OCI-M2 (cell line): ENCODE results near the gene ALOX15B.

Experiments
- DNase-seq: peaks from one replicate; lab custom pipeline; 2025; ENCODE audit not compliant: unreplicated experiment; lab: John Stamatoyannopoulos, UW

ALOX15B gene

DNA sequence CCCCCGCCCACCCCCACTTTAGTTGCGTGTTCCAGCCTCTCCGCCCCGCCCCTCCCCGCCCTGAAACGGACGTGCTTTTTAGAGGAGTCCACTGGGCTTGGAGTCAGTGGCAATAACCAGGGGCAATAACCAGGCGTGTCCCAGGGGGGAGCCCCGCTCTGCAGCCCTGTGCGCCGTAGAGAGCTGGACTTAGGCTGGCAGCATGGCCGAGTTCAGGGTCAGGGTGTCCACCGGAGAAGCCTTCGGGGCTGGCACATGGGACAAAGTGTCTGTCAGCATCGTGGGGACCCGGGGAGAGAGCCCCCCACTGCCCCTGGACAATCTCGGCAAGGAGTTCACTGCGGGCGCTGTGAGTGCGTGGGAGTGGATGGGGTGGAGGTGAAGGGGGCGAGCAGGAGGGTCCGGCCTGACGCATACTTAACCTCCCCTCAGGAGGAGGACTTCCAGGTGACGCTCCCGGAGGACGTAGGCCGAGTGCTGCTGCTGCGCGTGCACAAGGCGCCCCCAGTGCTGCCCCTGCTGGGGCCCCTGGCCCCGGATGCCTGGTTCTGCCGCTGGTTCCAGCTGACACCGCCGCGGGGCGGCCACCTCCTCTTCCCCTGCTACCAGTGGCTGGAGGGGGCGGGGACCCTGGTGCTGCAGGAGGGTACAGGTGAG is at the start of gene ALOX15B:
Gene ALOX15B (plus strand): TSS at position 106 of the 657 bp plus-strand sequence. CDS start 97 bp downstream, at position 203.
- DNase-seq, result no peak

DNA sequence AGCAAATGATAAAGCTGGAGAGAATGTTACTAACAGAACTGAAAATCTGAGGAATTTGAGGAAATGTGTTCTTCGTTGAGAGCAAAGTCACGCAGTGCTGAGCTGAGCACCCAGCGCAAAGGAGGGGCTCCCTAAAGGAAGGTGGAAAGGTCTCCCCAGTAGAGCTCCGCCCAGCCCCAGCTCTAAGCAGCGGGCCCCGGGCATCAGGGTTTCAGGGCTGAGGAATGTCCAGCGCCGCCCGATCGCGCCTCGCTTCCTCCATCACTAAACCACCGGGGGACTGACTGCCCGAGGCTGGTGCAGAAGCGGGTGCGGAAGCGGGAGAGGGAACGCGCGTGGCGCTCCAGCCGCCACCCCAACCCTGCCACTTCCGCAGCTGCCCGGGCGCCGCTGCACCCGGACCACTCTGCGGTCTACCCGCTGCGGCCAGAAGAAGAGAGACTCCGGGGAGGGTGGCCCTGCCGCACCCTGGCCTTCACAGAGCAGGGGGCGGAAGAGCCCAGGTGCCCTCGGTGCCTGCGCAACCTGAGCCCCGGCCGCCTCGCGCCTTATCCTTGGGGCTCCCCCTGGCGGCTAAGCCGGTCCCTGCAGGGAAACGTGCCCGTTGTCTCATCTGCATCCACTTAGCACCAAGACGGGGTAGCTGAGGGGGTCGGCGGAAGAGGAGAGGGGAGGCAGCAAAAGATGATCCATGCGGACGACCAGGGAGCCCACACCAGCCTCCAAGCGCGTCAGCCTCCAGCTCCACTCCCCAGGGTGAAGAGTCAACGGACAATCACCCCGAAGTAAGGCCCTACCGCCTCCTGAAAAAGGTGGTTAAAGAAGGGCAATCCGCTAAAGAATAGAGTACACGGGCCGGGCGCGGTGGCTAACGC is 48.8 kb upstream of the ALOX15B start:
- peak; percentile 33 for DNase-seq

DNA sequence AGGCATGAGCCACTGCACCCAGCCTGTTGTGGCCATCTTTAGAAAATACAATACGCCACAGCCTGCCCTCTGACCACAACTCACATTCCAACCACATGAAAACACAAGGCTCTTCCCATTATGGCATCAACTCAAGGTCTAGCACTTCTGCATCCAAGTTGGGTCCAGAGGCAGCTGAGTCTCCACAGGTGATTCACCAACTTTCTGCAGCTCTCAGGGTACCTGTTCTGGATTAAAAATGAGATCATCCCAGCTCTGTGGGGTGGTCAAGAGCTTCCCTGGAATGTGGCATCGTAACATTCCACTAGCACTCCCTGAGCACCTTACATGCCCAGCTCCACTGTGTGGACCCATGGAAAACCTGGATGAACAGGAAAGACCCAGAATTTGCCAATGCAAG is 46.3 kb upstream of the ALOX15B start:
- DNase-seq, result no peak

GRCh38 chr17:7992924-7993323 is 45.9 kb upstream of the ALOX15B start:
- no peak for DNase-seq

DNA sequence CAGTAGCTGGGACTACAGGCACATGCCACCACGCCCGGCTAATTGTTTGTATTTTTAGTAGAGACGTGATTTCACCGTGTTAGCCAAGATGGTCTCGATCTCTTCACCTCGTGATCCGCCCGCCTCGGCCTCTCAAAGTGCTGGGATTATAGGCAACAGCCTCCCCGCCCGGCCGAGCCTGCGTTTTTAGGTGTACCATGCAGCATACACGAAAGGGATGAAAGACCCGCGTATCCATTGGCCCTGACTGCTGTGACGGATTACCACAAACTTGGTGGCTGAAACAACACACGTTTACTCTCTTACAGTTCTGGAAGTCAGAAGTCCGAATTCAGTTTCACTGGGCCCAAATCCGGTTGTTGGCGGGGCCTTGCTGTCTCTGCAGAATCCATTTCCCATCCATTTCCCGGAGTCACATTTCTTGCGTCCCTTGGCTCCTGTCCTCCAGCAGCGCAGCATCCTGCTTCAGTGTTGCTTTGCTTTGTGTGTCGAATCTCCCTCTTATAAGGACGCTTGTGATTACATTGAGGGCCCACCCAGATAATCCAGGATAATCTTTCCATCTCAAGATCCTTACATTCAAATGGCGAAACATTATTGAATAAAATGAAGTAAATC is 44.8 kb upstream of the ALOX15B start:
- no peak for DNase-seq

DNA sequence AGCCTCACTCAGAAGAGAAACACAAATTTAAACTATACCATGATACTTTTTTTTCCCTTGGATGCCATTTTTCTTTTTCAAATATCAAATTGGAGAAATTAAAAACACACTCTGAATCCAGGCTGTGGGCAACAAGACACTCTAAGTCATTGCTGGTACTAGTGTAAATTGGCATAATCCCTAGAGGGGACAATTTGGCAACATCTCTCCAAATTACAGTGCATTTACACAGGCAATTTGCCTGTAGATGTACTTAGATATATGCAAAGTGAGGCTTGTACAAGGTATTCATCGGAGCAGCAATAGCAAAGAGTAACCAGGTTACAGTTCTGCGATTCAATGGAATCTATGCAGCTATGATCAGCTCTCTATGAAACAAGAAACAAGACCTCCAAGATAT is 43.1 kb upstream of the ALOX15B start:
- no peak for DNase-seq

DNA sequence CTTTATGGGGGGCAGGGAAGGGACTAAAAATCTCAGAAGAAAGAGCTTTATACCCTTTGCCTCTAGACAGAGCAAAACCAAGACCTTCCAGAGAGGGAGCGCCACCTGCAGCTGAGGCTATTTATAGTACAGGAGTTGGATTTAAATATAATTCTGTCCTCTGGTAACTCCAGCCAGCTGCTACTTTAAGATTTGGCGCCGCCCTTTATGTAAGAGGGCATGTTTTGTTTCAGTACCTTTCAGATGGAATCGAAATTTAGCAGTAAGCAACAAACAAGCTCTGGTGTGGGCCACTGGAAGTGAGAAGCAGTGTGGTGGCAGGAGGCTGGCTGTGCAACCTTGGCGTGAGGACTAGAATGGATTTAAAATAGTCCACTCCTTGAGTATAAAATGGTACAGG is 41.7 kb upstream of the ALOX15B start:
- DNase-seq, result no peak

DNA sequence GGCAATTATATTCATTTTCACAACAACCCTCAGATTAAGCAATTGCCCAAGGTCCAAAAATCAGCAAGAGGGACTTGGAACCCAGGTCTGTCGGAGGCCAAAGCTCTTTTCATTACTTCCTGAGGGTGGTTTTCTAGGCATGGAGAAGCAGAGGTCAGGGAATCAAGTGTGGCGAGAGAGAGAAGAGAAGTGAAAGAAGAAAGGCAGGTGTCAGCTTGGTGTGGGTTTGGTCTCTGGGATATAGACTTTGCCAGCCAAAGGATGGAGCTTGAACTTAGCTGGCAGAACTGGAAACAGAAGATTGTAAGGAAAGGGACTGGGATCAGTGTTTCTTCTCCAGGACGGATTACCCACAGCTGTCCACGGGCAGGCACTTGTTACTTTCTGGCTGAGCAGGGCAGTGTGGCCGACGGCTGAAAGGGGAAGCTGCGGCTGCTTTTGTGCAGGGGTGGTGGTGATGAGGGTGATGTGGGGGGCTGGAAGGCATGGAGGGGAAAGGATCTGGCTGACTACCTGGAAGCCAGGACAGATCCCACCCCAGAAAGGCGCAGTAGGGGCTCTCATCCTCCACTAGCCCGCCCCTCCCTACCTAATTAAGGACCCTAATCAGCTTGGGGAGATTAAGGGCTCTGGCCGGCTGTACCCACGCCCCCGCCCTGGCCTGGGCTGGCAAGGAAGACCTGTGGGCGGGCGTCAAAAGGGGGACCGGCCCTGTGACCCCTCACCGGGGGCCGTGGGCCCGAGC is 36.7 kb upstream of the ALOX15B start, which contains the start of gene GUCY2D:
Gene GUCY2D (plus strand): TSS at position 640 of the 745 bp plus-strand sequence. CDS start 433 bp downstream, outside the sequence.
- DNase-seq, result no peak

GRCh38 chr17:8002721-8003593 is 35.9 kb upstream of the ALOX15B start:
- DNase-seq, result no peak

DNA sequence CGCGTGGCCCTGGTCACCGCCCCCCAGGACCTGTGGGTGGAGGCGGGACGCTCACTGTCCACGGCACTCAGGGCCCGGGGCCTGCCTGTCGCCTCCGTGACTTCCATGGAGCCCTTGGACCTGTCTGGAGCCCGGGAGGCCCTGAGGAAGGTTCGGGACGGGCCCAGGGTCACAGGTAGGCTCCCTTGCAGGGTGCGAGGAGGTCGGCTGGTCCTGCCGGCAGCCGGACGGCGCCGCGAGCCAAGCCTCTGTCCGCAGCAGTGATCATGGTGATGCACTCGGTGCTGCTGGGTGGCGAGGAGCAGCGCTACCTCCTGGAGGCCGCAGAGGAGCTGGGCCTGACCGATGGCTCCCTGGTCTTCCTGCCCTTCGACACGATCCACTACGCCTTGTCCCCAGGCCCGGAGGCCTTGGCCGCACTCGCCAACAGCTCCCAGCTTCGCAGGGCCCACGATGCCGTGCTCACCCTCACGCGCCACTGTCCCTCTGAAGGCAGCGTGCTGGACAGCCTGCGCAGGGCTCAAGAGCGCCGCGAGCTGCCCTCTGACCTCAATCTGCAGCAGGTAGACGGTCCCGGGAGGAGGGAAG is 35.2 kb upstream of the ALOX15B start:
- DNase-seq, result no peak

- no peak for DNase-seq
These were observed 34.0 kb upstream of the ALOX15B start for GRCh38 chr17:8004899-8005298.

DNA sequence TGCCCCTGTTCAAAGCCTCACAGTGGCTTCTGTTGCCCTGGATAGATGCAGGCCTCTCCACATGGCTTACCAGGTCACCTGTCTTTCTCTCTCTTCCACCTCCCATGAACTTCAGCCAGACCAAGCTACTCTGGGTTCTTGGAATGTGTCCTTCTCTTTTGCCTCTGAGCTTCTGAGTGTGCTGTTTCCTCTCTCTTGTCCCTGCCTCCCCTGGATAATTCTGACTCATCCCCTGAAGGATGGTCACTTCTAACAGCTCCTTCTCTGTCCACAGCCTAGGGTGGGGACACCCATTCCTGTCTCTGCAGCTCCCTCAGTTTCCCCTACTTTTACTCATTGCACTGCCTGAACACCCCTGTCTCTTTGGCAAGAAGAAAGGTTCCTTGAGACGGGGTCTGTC is 33.5 kb upstream of the ALOX15B start:
- no peak for DNase-seq

DNA sequence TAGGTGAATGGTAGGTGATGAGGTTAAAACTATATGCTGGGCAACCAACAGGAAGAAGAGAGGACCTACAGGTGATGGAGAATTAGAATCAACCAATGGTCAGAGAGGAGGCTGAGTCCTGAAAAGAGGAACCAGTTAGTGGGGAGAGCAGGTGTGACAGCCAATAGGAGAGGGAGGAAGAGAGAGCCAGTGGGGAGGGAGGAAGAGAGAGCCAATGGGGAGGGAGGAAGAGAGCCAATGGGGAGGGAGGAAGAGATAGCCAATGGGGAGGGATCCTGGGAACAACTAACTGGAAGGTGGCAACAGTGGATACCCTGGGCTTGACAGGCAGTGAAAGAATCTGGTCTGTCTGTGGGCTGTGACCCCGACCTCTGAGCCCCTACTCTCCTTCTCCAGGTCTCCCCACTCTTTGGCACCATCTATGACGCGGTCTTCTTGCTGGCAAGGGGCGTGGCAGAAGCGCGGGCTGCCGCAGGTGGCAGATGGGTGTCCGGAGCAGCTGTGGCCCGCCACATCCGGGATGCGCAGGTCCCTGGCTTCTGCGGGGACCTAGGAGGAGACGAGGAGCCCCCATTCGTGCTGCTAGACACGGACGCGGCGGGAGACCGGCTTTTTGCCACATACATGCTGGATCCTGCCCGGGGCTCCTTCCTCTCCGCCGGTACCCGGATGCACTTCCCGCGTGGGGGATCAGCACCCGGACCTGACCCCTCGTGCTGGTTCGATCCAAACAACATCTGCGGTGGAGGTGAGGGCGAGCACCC is 32.7 kb upstream of the ALOX15B start:
- no peak for DNase-seq

DNA sequence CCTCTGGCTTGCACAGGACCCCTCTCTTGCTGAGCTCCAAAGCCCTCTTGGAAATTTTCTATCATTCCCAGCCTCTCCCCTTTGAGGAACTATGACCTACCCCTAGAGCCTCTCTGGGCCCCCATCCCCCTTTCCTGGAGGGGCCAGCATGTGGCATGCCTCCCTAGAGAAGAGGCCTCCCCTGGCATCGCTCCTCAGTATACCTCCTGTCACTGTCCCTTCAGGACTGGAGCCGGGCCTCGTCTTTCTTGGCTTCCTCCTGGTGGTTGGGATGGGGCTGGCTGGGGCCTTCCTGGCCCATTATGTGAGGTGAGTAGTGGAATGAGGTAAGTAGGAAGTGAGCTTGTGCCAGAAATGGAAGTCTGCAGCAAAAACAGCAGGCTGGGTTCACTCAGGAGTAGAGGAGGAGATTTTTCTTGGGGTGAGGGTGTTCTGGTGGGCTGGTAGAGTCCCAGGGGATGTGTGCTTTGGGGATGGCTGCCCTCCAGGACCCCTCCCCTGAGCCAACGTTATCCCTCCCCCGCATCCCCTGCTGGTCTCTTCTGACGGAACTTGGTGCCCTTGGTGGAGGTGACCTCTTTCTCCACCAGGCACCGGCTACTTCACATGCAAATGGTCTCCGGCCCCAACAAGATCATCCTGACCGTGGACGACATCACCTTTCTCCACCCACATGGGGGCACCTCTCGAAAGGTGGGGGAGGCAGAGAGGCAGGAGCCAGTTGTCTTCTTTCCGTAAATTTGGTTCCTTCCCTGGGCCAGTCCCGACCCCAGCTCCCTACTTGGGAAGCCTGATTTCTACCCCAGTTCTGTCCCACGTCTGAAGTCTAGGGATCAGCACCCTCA is 31.8 kb upstream of the ALOX15B start:
- no peak for DNase-seq

- DNase-seq, result no peak
These were observed 31.0 kb upstream of the ALOX15B start for GRCh38 chr17:8007836-8008235.

DNA sequence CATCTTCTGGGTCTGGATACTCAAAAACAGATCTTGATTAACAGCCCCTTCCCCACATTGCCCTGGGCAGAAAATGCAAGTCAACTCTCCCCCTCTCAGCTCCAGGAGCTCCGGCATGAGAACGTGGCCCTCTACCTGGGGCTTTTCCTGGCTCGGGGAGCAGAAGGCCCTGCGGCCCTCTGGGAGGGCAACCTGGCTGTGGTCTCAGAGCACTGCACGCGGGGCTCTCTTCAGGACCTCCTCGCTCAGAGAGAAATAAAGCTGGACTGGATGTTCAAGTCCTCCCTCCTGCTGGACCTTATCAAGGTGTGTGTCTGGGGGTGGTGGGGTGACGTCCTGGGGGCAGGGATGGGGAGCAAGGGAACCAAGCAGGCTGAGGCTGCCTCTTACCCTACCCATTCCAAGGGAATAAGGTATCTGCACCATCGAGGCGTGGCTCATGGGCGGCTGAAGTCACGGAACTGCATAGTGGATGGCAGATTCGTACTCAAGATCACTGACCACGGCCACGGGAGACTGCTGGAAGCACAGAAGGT is 26.7 kb upstream of the ALOX15B start:
- DNase-seq, result no peak

- DNase-seq, result no peak
These were observed 25.7 kb upstream of the ALOX15B start for GRCh38 chr17:8012996-8013640.
